Skeletal muscle tissue (tissue), 4 donors: ENCODE data around the gene DNAJC13. TPM values are rescaled to one million over a fixed set of nuclear protein-coding genes. Genes with fewer than 3 reads are reported as not detected.

Experiments used
- H3K27ac ChIP-seq: one replicate; pipeline ENCODE4 v1.7.0; 2013; ENCODE audit warnings: mild to moderate bottlenecking, low read depth, low read length, inconsistent platforms
- H3K27me3 ChIP-seq, 3 donors: one replicate each; pipeline ENCODE4 v1.7.0; 2013; ENCODE audit warnings: low read length in 3 of 3; ENCODE audit not compliant: control insufficient read depth in 3 of 3, insufficient read depth in 3 of 3
- H3K36me3 ChIP-seq, 3 donors: one replicate each; pipeline ENCODE4 v1.7.0; 2013; ENCODE audit warnings: low read length in 3 of 3; ENCODE audit not compliant: control insufficient read depth in 3 of 3, insufficient read depth in 3 of 3
- H3K4me1 ChIP-seq, 3 donors: one replicate each; pipeline ENCODE4 v1.7.0; 2013; ENCODE audit warnings: low read length in 3 of 3, mild to moderate bottlenecking in 3 of 3; ENCODE audit not compliant: control insufficient read depth in 3 of 3, insufficient read depth in 3 of 3
- H3K4me3 ChIP-seq, 3 donors: one replicate each; pipeline ENCODE4 v1.7.0; 2013; ENCODE audit warnings: low read length in 3 of 3
- H3K9ac ChIP-seq, 3 donors: one replicate each; pipeline ENCODE4 v1.7.0; 2013; ENCODE audit warnings: low read length in 3 of 3, mild to moderate bottlenecking in 3 of 3, moderate library complexity in 2 of 3, low read depth in 1 of 3
- H3K9me3 ChIP-seq, 3 donors: one replicate each; pipeline ENCODE4 v1.7.0; 2013; ENCODE audit warnings: low read length in 3 of 3; ENCODE audit not compliant: control insufficient read depth in 3 of 3
- total RNA-seq: library from RNA; depleted of rRNA; stranded (reverse); fragments of >200 nt; gene quantifications from one replicate; pipeline ENCODE4 v1.2.3, GENCODE V29; 2014
- donor health status: Osteomylitis.

The DNAJC13 gene
- total RNA-seq, 1 donor from 2014 or later, result 44.4 TPM

DNA sequence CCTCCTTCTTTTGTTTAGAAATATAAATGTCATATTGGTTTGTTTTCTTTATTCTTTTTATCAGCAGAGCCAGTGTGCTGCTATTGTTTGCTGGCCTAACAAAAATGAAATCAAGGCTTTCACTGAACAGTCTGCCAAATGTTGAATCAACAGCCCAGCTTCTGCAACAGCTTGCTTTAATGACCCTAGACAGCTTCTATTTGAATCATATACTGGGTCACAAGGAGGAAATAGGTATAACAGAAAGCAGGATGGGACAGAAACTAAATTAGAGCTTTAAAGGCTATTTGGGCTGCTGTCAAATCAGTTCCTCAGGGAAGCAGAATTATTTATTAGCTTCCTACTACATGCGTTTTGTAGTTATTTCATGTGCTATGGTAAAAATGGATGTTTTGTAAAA, 12.1 kb upstream of the DNAJC13 start:
- Histone ChIP-seq H3K9me3 (no peaks in the 10 kb centered on the region), H3K27me3 (no peaks in the 10 kb centered on the region), H3K36me3 (no peaks in the 10 kb centered on the region), H3K4me1 (no peaks in the 10 kb centered on the region), H3K9ac (no peak overlapping the region), H3K27ac (no peak overlapping the region), H3K4me3 (no peak overlapping the region)

GRCh38 chr3:132405609-132406299, 11.5 kb upstream of the DNAJC13 start:
- H3K36me3 ChIP-seq, result no peaks in the 10 kb centered on the region
- H3K9me3 ChIP-seq, result no peaks in the 10 kb centered on the region
- no peaks in the 10 kb centered on the region for H3K27me3 ChIP-seq
- no peak overlapping the region for H3K4me3 ChIP-seq
- no peaks in the 10 kb centered on the region for H3K4me1 ChIP-seq
- H3K27ac ChIP-seq, result no peak overlapping the region
- H3K9ac ChIP-seq, result no peak overlapping the region

- Histone ChIP-seq H3K27me3 (no peaks in the 10 kb centered on the region), H3K4me3 (no peak overlapping the region), H3K4me1 (no peaks in the 10 kb centered on the region), H3K27ac (no peak overlapping the region), H3K9me3 (no peaks in the 10 kb centered on the region), H3K9ac (no peak overlapping the region), H3K36me3 (no peaks in the 10 kb centered on the region)
Observed at GRCh38 chr3:132406587-132406986, 10.7 kb upstream of the DNAJC13 start.

GRCh38 chr3:132407025-132407424, 10.3 kb upstream of the DNAJC13 start:
- H3K9ac ChIP-seq, result no peak overlapping the region
- H3K27ac ChIP-seq, result no peak overlapping the region
- no peaks in the 10 kb centered on the region for H3K27me3 ChIP-seq
- H3K4me1 ChIP-seq, result no peaks in the 10 kb centered on the region
- no peak overlapping the region for H3K4me3 ChIP-seq
- H3K9me3 ChIP-seq, result no peaks in the 10 kb centered on the region
- no peaks in the 10 kb centered on the region for H3K36me3 ChIP-seq

- H3K9me3 ChIP-seq, result no peaks in the 10 kb centered on the region
- no peaks in the 10 kb centered on the region for H3K27me3 ChIP-seq
- no peak overlapping the region for H3K9ac ChIP-seq
- H3K4me1 ChIP-seq, result peaks cover 12 to 19% (median 12%) of the 10 kb centered on the region in 3 donors
- H3K36me3 ChIP-seq, result no peaks in the 10 kb centered on the region
- H3K27ac ChIP-seq, result no peak overlapping the region
- no peak overlapping the region for H3K4me3 ChIP-seq
Observed at GRCh38 chr3:132414841-132415240, 2.5 kb upstream of the DNAJC13 start.

DNA sequence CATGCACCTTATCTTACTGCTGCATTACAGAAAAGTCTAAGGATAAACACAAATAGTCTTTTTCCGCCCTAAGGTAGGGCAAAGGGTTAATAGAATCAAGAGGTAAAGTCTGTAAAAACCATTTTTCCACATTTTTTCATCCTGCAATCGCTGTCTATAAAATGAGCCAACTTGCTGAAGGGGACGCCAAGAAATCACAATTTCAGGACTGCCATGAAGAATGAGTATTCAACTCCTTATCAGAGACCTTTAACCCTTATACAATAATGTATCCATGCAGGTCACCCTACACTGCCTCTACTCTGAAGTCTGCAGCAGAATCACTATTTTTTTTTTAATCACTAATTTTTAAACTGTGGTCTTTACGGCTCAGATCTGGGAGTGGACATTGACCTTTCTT, 1.1 kb upstream of the DNAJC13 start:
- Histone ChIP-seq H3K9me3 (no peaks in the 10 kb centered on the region), H3K4me3 (no peak overlapping the region), H3K9ac (peak overlapping the region in 1 of 3 donors; percentile 89), H3K27me3 (no peaks in the 10 kb centered on the region), H3K4me1 (peaks cover 12 to 19% (median 12%) of the 10 kb centered on the region in 3 donors), H3K36me3 (no peaks in the 10 kb centered on the region), H3K27ac (no peak overlapping the region)

GRCh38 chr3:132417695-132418411, 551 bp downstream of the DNAJC13 start:
- Histone ChIP-seq H3K9me3 (no peaks in the 10 kb centered on the region), H3K27me3 (no peaks in the 10 kb centered on the region), H3K4me3 (peak overlapping the region; percentile 93 to 97 (median 97)), H3K9ac (peak overlapping the region; percentile 89 to 95 (median 92)), H3K27ac (peak overlapping the region; percentile 87), H3K36me3 (no peaks in the 10 kb centered on the region), H3K4me1 (peaks cover 12 to 19% (median 14%) of the 10 kb centered on the region in 3 donors)

DNA sequence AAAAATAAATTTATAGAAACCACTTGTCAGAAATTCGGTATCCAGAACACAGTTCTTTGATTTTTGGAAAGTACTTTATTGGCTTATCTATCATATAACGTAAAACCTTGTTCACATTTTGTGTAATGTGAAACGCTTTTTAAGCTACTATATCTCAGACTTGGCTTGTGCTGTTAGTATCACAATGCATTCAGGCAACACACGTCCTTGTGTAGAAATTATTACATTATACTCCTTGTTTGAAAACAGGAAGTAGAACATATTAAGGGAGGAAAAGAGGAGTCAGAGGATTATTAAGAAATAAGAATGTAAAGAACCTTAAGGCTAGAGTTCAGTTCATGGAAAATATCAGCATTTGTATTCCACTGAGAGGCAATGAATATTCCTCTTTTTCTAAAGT, 1.6 kb downstream of the DNAJC13 start:
- no peaks in the 10 kb centered on the region for H3K27me3 ChIP-seq
- no peaks in the 10 kb centered on the region for H3K9me3 ChIP-seq
- H3K27ac ChIP-seq, result no peak overlapping the region
- peaks cover 12 to 19% (median 14%) of the 10 kb centered on the region in 3 donors for H3K4me1 ChIP-seq
- H3K9ac ChIP-seq, result no peak overlapping the region
- H3K36me3 ChIP-seq, result no peaks in the 10 kb centered on the region
- H3K4me3 ChIP-seq, result no peak overlapping the region

DNA sequence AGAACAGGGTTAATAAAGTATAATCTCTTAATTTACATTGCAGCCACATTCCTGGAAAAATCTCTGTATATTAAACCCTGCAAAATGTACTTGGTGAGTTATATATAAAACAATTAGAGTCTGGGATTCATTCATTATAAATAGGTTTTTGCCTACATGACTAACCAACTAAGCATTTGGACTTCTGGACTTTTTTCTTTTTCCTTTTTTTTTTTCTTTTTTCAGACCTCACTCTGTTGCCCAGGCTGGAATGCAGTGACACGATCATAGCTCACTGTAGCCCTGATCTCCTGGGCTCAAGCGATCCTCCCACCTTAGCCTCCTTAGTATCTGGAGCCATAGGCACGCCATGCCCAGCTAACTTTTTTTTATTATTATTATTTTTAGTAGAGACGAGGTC, 4.5 kb downstream of the DNAJC13 start:
- H3K9ac ChIP-seq, result no peak overlapping the region
- no peaks in the 10 kb centered on the region for H3K9me3 ChIP-seq
- H3K4me1 ChIP-seq, result peaks cover 9 to 14% (median 14%) of the 10 kb centered on the region in 3 donors
- no peak overlapping the region for H3K27ac ChIP-seq
- H3K36me3 ChIP-seq, result peaks cover 0 to 2% (median 0%) of the 10 kb centered on the region in 3 donors
- no peaks in the 10 kb centered on the region for H3K27me3 ChIP-seq
- no peak overlapping the region for H3K4me3 ChIP-seq

DNA sequence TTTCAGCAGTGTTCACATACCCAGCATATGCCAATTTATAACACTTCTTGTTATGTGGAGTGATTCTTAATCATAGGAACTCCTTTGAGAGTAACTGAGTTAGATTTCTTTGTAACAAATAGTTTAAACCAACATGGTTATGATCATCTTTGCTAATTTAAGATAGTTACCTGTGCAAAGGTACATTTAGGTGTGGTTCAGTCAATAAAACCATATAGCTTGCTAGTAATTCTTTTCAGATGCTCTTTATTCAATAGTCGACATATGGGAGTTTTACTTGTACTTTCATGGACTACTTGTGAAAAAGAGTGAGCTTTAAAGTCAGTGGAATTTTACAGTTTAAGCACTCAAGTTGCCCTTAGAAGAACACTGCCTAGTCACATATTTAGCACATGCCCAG, 5.2 kb downstream of the DNAJC13 start:
- H3K9ac ChIP-seq, result no peak overlapping the region
- H3K4me1 ChIP-seq, result peaks cover 9 to 14% (median 13%) of the 10 kb centered on the region in 3 donors

More for the DNA sequence above, 5.2 kb downstream of the DNAJC13 start:
- no peak overlapping the region for H3K4me3 ChIP-seq
- no peaks in the 10 kb centered on the region for H3K27me3 ChIP-seq
- no peak overlapping the region for H3K27ac ChIP-seq
- no peaks in the 10 kb centered on the region for H3K9me3 ChIP-seq
- peaks cover 0 to 2% (median 0%) of the 10 kb centered on the region in 3 donors for H3K36me3 ChIP-seq
